Erythroblast (primary cell): Measurements from ENCODE around the gene MAN2A1.

ENCODE experiments used
- GATA1 ChIP-seq: IDR thresholded peaks from 2 replicates; pipeline ENCODE4 v1.6.1; 2011; ENCODE audit warnings: low read depth, mild to moderate bottlenecking, control low read depth, low read length, moderate library complexity
- POLR2A ChIP-seq: IDR thresholded peaks from 2 replicates; pipeline ENCODE4 v1.6.1; 2011; ENCODE audit warnings: mild to moderate bottlenecking, low read length

- TF ChIP-seq POLR2A (no peak), GATA1 (no peak)
These were observed 19.1 kb downstream of the MAN2A1 start for GRCh38 chr5:109708813-109709212.
